Measurements from ENCODE around the gene CTNNA2.
"Not testable (repeated sequence)": the region's sequence is repeated elsewhere in the genome, so short reads cannot be mapped to it uniquely, and the experiment has no call there.

CTNNA2 gene

DNA sequence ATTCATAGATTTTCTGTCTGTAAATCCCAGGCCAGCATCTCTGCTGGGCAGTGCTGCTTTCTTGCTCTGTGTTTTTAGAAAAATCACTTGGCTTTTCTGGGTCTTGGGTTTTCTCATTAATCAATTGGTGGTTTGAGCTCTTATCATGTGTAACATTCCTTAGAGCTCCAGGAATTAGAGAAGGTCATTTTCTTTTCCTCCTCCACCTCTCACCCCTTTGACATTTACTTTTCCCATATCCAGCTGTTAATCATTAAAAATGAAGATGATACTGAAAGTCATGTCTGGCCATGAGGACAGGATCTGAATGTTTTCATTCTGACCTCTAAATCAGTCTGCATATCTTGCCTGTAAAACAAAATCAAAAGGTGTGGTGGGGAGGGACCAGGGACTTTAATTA is 680.7 kb downstream of the CTNNA2 start:
- no peak overlapping the region for H3K9ac ChIP-seq (ENCODE audit: low read length)
- H3K4me3 ChIP-seq (ENCODE audit: low read length): no peak overlapping the region
- H3K36me3 ChIP-seq (ENCODE audit: control insufficient read depth, low read depth, low read length): no peaks in the 10 kb centered on the region

DNA sequence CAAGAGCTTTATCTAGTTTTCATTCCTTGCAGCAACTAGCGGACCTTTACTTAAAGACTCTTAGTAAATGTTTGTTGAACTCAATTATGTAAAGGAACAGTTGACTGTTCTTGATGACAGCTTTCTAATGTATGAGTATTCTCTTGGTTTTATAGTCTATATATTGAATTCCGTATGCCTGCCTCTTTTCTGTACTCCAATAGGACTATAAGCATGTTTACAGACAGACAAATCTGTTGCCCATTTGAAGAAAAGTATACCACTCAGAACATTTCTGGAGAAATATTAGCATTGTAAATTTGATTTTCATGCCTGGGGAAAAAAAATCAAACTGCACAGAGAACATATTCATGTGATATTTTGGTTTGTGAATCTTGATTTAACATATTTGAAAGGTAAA is 682.2 kb downstream of the CTNNA2 start:
- no peak overlapping the region for H3K27ac ChIP-seq (ENCODE audit: low read length)
- no peaks in the 10 kb centered on the region for H3K4me1 ChIP-seq (ENCODE audit: control insufficient read depth, low read depth, low read length)
- no peaks in the 10 kb centered on the region for H3K36me3 ChIP-seq (ENCODE audit: control insufficient read depth, low read depth, low read length)
- H3K9ac ChIP-seq (ENCODE audit: low read length): no peak overlapping the region
- H3K27me3 ChIP-seq (ENCODE audit: control insufficient read depth, insufficient read depth, low read length): no peaks in the 10 kb centered on the region
- no peaks in the 10 kb centered on the region for H3K9me3 ChIP-seq (ENCODE audit: control insufficient read depth, low read depth, low read length)
- H3K4me3 ChIP-seq (ENCODE audit: low read length): no peak overlapping the region

More for the DNA sequence above, 680.7 kb downstream of the CTNNA2 start:
- Histone ChIP-seq H3K27ac (ENCODE audit: low read length) (no peak overlapping the region), H3K9me3 (ENCODE audit: control insufficient read depth, low read depth, low read length) (no peaks in the 10 kb centered on the region), H3K4me1 (ENCODE audit: control insufficient read depth, low read depth, low read length) (no peaks in the 10 kb centered on the region), H3K27me3 (ENCODE audit: control insufficient read depth, insufficient read depth, low read length) (no peaks in the 10 kb centered on the region)

DNA sequence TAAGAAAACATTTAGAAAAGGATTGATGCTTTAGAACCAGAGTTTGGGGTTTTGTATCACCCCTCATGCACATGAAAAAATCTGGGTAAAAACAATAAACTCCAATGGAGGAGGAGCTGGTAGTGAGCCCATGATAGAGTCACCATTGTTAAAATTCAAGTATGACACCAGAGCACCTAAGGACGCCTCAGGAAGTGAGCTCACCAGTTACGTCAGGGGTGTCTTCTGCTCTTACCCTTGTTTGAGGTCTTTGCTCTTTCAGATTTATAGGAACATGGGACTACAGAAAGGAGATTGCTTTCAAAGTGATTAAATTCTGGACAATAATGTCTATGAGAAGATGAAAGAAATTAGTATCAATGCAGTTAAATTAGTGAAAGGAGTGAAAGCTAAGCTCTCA is 685.2 kb downstream of the CTNNA2 start:
- Histone ChIP-seq H3K9ac (ENCODE audit: low read length) (no peak overlapping the region), H3K27me3 (ENCODE audit: control insufficient read depth, insufficient read depth, low read length) (no peaks in the 10 kb centered on the region), H3K9me3 (ENCODE audit: control insufficient read depth, low read depth, low read length) (peaks cover 3% of the 10 kb centered on the region), H3K4me3 (ENCODE audit: low read length) (no peak overlapping the region), H3K27ac (ENCODE audit: low read length) (no peak overlapping the region), H3K36me3 (ENCODE audit: control insufficient read depth, low read depth, low read length) (no peaks in the 10 kb centered on the region), H3K4me1 (ENCODE audit: control insufficient read depth, low read depth, low read length) (no peaks in the 10 kb centered on the region)

DNA sequence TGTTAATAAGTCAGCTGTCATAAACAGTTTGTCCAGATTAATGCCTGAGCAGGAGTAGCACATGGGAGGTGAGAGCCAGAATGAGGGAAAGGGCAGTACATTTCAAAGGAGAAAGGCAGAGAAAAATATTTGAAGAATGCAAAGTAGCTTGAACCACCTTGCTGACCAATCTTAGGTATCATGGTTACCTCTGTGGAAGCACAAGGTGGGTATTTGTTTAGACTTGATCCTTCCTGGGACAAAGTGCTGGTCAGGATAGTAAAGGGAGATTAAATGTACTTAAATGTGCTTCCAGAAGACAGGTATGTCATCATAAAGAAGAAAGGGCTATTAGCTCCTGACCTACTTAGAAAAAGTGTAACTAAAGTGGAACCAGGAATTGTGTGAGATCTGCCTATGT is 686.7 kb downstream of the CTNNA2 start:
- Histone ChIP-seq H3K27me3 (ENCODE audit: control insufficient read depth, insufficient read depth, low read length) (no peaks in the 10 kb centered on the region), H3K9ac (ENCODE audit: low read length) (no peak overlapping the region), H3K4me3 (ENCODE audit: low read length) (no peak overlapping the region), H3K4me1 (ENCODE audit: control insufficient read depth, low read depth, low read length) (no peaks in the 10 kb centered on the region), H3K9me3 (ENCODE audit: control insufficient read depth, low read depth, low read length) (peaks cover 3% of the 10 kb centered on the region), H3K36me3 (ENCODE audit: control insufficient read depth, low read depth, low read length) (no peaks in the 10 kb centered on the region), H3K27ac (ENCODE audit: low read length) (no peak overlapping the region)

DNA sequence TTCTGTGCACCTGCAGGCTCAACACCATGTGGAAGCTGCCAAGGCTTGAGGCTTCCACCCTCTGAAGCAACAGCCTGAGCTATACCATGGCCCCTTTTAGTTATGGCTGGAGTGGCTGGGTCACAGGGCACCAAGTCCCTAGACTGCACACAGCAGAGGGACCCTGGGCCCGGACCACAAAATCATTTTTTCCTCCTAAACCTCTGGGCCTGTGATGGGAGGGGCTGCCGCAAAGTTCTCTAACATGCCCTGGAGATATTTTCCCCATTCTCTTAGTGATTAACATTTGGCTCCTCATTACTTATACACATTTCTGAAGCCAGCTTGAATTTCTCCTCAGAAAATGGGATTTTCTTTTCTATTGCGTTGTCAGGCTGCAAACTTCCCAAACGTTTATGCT is 691.1 kb downstream of the CTNNA2 start:
- H3K36me3 ChIP-seq (ENCODE audit: control insufficient read depth, low read depth, low read length); H3K9me3 ChIP-seq (ENCODE audit: control insufficient read depth, low read depth, low read length); H3K27ac ChIP-seq (ENCODE audit: low read length); H3K4me1 ChIP-seq (ENCODE audit: control insufficient read depth, low read depth, low read length); H3K9ac ChIP-seq (ENCODE audit: low read length); H3K27me3 ChIP-seq (ENCODE audit: control insufficient read depth, insufficient read depth, low read length); H3K4me3 ChIP-seq (ENCODE audit: low read length): not testable (repeated sequence)

DNA sequence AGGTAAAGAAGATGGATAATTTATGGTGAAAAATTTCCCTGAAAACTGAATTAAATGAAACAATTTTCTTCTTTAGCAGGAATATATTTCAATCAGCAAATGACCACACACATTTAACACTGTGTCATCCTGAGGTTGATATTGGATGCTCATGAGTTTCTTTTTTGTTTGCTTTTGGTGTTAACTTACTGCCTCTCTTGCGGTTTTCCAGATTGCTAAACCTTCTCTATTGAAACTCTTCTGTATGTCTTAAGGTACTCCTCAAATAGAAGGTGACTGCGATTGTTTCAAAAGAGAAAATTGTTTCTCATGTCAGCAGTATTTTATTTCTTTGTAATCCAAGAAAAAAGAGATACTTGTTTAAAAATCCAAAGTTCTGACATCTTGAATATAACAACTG is 692.6 kb downstream of the CTNNA2 start:
- Histone ChIP-seq H3K9ac (ENCODE audit: low read length) (no peak overlapping the region), H3K36me3 (ENCODE audit: control insufficient read depth, low read depth, low read length) (no peaks in the 10 kb centered on the region), H3K27ac (ENCODE audit: low read length) (no peak overlapping the region), H3K27me3 (ENCODE audit: control insufficient read depth, insufficient read depth, low read length) (no peaks in the 10 kb centered on the region), H3K4me1 (ENCODE audit: control insufficient read depth, low read depth, low read length) (no peaks in the 10 kb centered on the region), H3K4me3 (ENCODE audit: low read length) (no peak overlapping the region), H3K9me3 (ENCODE audit: control insufficient read depth, low read depth, low read length) (peaks cover 3% of the 10 kb centered on the region)

DNA sequence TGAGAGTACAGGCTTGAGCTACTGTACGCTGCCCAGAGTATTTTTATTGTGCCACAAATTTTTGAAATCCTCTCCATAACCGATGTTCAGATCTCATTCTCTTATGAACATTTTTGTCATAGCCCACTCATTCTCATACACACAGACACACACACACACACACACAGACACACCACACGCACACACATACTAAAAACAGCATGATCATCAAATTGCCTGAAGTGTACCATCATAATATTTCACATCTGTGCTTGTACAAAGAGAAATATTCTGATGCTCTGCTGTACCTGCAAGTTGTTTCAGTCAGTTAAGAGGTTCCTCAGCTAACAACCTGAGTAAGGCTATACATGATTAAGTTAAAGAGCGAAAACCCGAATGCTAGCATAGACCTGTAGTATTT is 696.6 kb downstream of the CTNNA2 start:
- Histone ChIP-seq H3K4me1 (ENCODE audit: control insufficient read depth, low read depth, low read length) (no peaks in the 10 kb centered on the region), H3K9ac (ENCODE audit: low read length) (no peak overlapping the region), H3K9me3 (ENCODE audit: control insufficient read depth, low read depth, low read length) (no peaks in the 10 kb centered on the region), H3K27ac (ENCODE audit: low read length) (no peak overlapping the region), H3K4me3 (ENCODE audit: low read length) (no peak overlapping the region), H3K27me3 (ENCODE audit: control insufficient read depth, insufficient read depth, low read length) (no peaks in the 10 kb centered on the region), H3K36me3 (ENCODE audit: control insufficient read depth, low read depth, low read length) (no peaks in the 10 kb centered on the region)

DNA sequence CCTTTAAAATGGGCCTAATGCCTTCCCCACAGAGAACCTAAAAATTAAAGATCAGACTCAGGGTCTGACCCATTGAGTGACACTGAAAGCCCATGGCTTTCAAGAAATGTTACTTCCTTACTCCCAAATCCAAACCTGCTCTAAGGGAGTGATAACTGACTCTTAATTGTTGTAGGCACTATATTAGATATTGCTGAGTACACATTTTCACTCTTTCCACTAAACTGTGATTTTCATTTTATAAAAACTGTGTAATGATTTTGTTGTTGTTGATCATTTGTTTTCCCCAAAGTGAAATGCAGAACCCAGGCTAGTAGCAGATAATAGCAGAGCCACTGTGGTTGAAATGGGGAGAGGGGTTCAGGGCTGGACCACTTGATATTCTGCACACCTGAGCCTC is 704.6 kb downstream of the CTNNA2 start:
- no peaks in the 10 kb centered on the region for H3K4me1 ChIP-seq (ENCODE audit: control insufficient read depth, low read depth, low read length)
- H3K4me3 ChIP-seq (ENCODE audit: low read length): no peak overlapping the region

DNA sequence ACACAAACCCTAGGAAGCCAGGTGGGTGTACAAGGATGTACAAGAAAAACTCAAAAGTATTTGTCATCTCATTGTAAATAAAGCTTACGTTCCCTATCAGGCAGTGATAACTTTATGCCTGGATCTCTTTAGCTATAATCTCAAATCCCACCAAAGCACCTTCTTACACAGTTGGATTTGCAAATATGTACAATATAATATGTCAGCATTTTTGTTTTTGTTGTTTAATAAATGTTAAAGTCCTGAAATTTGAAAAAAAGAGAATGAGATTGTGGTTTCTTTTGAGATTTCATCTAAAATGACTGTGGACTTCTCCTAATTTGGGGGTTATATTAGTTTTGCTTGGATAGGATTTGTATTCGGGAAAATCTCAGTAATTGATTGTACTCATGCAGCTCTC is 709.8 kb downstream of the CTNNA2 start:
- Histone ChIP-seq H3K27ac (ENCODE audit: low read length) (no peak overlapping the region), H3K9ac (ENCODE audit: low read length) (no peak overlapping the region), H3K36me3 (ENCODE audit: control insufficient read depth, low read depth, low read length) (no peaks in the 10 kb centered on the region), H3K4me1 (ENCODE audit: control insufficient read depth, low read depth, low read length) (no peaks in the 10 kb centered on the region), H3K9me3 (ENCODE audit: control insufficient read depth, low read depth, low read length) (no peaks in the 10 kb centered on the region), H3K4me3 (ENCODE audit: low read length) (no peak overlapping the region), H3K27me3 (ENCODE audit: control insufficient read depth, insufficient read depth, low read length) (no peaks in the 10 kb centered on the region)

More for the DNA sequence above, 704.6 kb downstream of the CTNNA2 start:
- no peaks in the 10 kb centered on the region for H3K27me3 ChIP-seq (ENCODE audit: control insufficient read depth, insufficient read depth, low read length)
- H3K36me3 ChIP-seq (ENCODE audit: control insufficient read depth, low read depth, low read length): no peaks in the 10 kb centered on the region
- H3K27ac ChIP-seq (ENCODE audit: low read length): no peak overlapping the region
- no peak overlapping the region for H3K9ac ChIP-seq (ENCODE audit: low read length)
- H3K9me3 ChIP-seq (ENCODE audit: control insufficient read depth, low read depth, low read length): no peaks in the 10 kb centered on the region

DNA sequence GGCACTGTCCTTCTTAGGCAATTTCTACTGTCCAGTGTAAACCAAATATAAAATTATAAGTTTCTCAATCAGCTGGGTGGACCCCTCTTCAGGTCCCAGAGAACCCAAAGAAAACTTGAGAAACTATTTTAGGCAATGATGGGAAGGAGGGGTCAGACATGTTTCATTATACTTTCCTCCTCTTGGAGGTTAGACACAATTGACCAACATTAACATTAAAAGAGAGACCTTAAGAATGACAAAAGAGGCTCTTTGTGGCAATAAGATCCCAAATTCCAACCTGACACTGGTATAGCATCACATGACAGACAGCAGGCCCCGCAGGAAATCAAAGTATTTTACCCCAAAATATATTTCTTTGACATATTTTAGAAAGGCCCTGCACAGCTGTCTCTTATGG is 718.6 kb downstream of the CTNNA2 start:
- Histone ChIP-seq H3K4me1 (ENCODE audit: control insufficient read depth, low read depth, low read length) (peaks cover 10% of the 10 kb centered on the region), H3K27ac (ENCODE audit: low read length) (no peak overlapping the region), H3K4me3 (ENCODE audit: low read length) (no peak overlapping the region), H3K36me3 (ENCODE audit: control insufficient read depth, low read depth, low read length) (no peaks in the 10 kb centered on the region), H3K9ac (ENCODE audit: low read length) (no peak overlapping the region), H3K27me3 (ENCODE audit: control insufficient read depth, insufficient read depth, low read length) (no peaks in the 10 kb centered on the region), H3K9me3 (ENCODE audit: control insufficient read depth, low read depth, low read length) (no peaks in the 10 kb centered on the region)

DNA sequence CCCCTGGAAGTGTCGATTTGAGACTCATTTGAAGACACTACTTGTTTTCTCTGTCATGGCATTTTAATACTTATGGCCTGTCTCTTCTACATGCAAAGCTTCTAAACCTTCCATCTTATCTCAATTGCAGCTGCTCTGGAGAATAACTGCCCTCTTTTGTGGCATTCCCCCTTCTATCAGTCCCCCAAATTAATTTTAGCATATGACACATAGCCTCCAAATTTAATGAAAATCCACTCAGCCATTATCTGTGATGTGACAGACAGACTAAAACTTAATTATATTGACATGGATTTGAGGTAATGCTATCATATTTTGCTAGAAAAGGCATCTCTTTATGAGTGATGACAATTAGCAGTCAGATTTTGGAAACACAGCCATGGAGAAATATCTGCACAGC is 720.5 kb downstream of the CTNNA2 start:
- no peaks in the 10 kb centered on the region for H3K9me3 ChIP-seq (ENCODE audit: control insufficient read depth, low read depth, low read length)
- peaks cover 10% of the 10 kb centered on the region for H3K4me1 ChIP-seq (ENCODE audit: control insufficient read depth, low read depth, low read length)
- no peak overlapping the region for H3K27ac ChIP-seq (ENCODE audit: low read length)
- H3K9ac ChIP-seq (ENCODE audit: low read length): no peak overlapping the region
- no peaks in the 10 kb centered on the region for H3K27me3 ChIP-seq (ENCODE audit: control insufficient read depth, insufficient read depth, low read length)
- no peak overlapping the region for H3K4me3 ChIP-seq (ENCODE audit: low read length)
- no peaks in the 10 kb centered on the region for H3K36me3 ChIP-seq (ENCODE audit: control insufficient read depth, low read depth, low read length)

DNA sequence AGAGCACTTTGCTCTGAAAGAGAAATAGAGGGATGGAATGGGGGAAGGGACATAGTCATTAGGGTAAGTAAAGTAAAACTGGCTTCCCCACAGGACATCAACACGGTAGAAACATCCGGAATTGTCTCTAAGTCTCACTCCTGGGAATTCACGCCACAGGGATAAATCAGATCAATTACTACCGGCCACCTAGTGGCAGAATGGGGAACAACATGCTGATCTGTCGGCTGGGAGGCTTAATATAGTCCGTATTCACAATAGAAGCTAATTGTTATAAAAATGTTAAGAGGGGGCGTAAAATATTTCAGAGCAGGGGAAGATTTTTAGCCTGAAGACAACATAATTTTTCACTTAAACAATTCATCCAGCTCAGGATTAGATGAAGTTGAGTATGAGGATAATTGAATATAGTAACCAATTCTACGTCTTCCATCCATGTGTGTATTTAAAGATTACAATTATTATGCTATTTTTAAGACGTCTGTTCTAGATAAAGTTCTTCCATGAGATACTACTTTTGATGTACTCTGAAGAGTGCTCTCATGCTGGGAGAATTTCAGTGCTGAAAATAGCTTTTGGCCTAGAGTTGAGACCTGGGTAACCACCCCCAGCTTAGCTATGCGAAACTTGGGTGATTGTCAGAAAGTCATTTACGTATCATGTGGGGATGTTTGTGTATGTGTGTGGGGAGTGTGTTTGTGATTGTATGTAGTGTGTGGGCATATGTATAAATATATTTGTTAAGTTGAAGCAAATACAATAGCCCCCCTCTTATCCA is 726.0 kb downstream of the CTNNA2 start:
- no peaks in the 10 kb centered on the region for H3K27me3 ChIP-seq (ENCODE audit: control insufficient read depth, insufficient read depth, low read length)
- H3K36me3 ChIP-seq (ENCODE audit: control insufficient read depth, low read depth, low read length): no peaks in the 10 kb centered on the region
- H3K4me1 ChIP-seq (ENCODE audit: control insufficient read depth, low read depth, low read length): no peaks in the 10 kb centered on the region
- H3K4me3 ChIP-seq (ENCODE audit: low read length): no peak overlapping the region
- no peak overlapping the region for H3K27ac ChIP-seq (ENCODE audit: low read length)
- no peak overlapping the region for H3K9ac ChIP-seq (ENCODE audit: low read length)
- H3K9me3 ChIP-seq (ENCODE audit: control insufficient read depth, low read depth, low read length): no peaks in the 10 kb centered on the region
